Esophagus squamous epithelium (tissue), 4 donors: Measurements from ENCODE around the gene ENTPD1.
"Not testable (repeated sequence)": the region's sequence is repeated elsewhere in the genome, so short reads cannot be mapped to it uniquely, and the experiment has no call there.

Experiments used
- CTCF ChIP-seq, 6 experiments: fragments of 450-650 bp in 4 of 6; fragments of 200-600 bp in 2 of 6; sonication (generic) in 2 of 6; IDR thresholded peaks; one replicate each; pipeline ENCODE4 v1.5.1; 2016 to 2019; ENCODE audit warnings: antibody characterized with exemption in 6 of 6, mild to moderate bottlenecking in 4 of 6, moderate library complexity in 4 of 6
- POLR2A ChIP-seq, 4 donors: fragments of 450-650 bp; IDR thresholded peaks; one replicate each; pipeline ENCODE4 v1.6.1; 2017; ENCODE audit warnings: antibody characterized with exemption in 4 of 4, mild to moderate bottlenecking in 4 of 4, moderate library complexity in 3 of 4

DNA sequence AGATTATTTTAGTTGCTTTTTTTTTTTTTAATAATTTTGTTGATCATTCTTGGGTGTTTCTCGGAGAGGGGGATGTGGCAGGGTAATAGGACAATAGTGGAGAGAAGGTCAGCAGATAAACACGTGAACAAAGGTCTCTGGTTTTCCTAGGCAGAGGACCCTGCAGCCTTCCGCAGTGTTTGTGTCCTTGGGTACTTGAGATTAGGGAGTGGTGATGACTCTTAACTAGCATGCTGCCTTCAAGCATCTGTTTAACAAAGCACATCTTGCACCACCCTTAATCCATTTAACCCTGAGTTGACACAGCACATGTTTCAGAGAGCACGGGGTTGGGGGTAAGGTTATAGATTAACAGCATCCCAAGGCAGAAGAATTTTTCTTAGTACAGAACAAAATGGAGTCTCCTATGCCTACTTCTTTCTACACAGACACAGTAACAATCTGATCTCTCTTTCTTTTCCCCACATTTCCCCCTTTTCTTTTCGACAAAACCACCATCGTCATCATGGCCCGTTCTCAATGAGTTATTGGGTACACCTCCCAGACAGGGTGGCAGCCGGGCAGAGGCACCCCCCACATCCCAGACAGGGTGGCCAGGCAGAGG, 52.8 kb downstream of the ENTPD1 start:
- not testable (repeated sequence) for TF ChIP-seq CTCF, POLR2A (IDR thresholded peaks at IDR 0.05)
